ENCODE results near the gene CDK11B. TPM values are rescaled to one million over a fixed set of nuclear protein-coding genes. Genes with fewer than 3 reads are reported as not detected.
A peak's percentile ranks its signal among the peaks of the same experiment; 100 is the strongest.

CDK11B gene
- total RNA-seq, 1 experiment from 2014 or later = 38.6 TPM

DNA sequence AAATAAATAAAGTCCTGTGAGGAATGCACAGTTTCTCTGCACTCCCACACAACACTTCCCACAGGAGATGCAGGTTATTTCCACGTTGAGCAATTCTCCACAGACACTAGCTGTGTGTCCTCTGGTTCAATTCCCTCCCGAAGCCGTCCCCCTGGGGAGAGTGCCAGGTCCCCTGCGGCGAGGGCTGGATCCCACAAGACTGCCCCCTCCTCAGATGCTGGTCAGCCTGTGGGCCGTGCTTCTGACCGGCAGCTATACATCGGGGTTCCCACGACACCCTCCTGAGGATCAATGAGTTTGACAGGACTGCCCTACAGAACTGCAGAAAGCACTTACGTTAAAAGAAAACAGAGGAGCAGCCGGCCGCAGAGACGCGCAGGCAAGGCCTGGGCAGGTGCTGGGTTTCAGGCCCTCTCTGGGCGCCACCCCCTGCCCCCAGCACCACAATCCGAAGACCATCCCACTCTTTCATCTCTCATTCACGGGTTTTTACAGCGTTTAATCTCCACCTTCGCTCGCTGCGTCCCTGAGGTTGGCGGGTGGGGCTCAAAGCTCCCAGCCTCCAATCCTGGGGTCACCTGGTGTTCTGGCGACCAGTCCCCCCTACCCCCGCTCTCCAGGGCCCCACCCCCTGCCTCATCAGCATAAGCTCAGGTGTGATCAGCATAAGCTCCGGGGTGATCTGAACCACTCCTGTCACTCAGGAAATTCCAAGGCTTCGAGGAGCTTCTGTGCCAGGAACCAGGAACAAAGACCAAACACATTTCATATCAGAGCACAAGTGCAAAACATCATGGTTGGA is 24.5 kb upstream of the CDK11B start:
- CTCF ChIA-PET = no interaction called here
- intact Hi-C loops (cut with micrococcal nuclease) = loop anchor here (10.0 kb wide), 1 partner anchor 221 kb away; no protein-coding TSS in a partner anchor
- Histone ChIP-seq H3K9me3 (ENCODE audit: low read length) (no peaks in the 10 kb centered on the region), H3K4me1 (ENCODE audit: insufficient read depth, low read length) (peaks cover 8% of the 10 kb centered on the region), H3F3A (ENCODE audit: low read length, unreplicated experiment) (no peaks in the 10 kb centered on the region), H3K79me2 (ENCODE audit: low read length) (peaks cover 54% of the 10 kb centered on the region), H3K4me3 (ENCODE audit: low read length) (no peak overlapping the region), H3K9ac (ENCODE audit: low read length) (no peak overlapping the region), H3K36me3 (ENCODE audit: low read depth, low read length) (peaks cover 6% of the 10 kb centered on the region; the same call in 1 of the 2 replicates), H4K20me1 (ENCODE audit: low read length) (no peaks in the 10 kb centered on the region), H3K27ac (ENCODE audit: low read length) (no peak overlapping the region), H2AFZ (ENCODE audit: low read length) (no peak overlapping the region), H3K4me2 (ENCODE audit: low read length) (no peak overlapping the region), H3K9me2 (replicated peaks; ENCODE audit: low read length) (no peaks in the 10 kb centered on the region), H3K27me3 (ENCODE audit: low read length) (no peaks in the 10 kb centered on the region)
- no TSS peak for BruUV-seq (replicated peaks)
- POLR2A ChIA-PET (ENCODE audit: unreplicated experiment) = no interaction called here
- ATAC-seq (no peak), DNase-seq (no peak)
- TF ChIP-seq EZH2 (IDR thresholded peaks at IDR 0.05; ENCODE audit: low read length, unreplicated experiment) (no peak), EZH2phosphoT487 (IDR thresholded peaks at IDR 0.05; ENCODE audit: borderline replicate concordance, low read length) (no peak)
- TF ChIP-seq, protein P1, sequence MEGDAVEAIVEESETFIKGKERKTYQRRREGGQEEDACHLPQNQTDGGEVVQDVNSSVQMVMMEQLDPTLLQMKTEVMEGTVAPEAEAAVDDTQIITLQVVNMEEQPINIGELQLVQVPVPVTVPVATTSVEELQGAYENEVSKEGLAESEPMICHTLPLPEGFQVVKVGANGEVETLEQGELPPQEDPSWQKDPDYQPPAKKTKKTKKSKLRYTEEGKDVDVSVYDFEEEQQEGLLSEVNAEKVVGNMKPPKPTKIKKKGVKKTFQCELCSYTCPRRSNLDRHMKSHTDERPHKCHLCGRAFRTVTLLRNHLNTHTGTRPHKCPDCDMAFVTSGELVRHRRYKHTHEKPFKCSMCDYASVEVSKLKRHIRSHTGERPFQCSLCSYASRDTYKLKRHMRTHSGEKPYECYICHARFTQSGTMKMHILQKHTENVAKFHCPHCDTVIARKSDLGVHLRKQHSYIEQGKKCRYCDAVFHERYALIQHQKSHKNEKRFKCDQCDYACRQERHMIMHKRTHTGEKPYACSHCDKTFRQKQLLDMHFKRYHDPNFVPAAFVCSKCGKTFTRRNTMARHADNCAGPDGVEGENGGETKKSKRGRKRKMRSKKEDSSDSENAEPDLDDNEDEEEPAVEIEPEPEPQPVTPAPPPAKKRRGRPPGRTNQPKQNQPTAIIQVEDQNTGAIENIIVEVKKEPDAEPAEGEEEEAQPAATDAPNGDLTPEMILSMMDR (conservative IDR thresholded peaks at IDR 0.05; ENCODE audit: low read depth, low read length) = no peak

DNA sequence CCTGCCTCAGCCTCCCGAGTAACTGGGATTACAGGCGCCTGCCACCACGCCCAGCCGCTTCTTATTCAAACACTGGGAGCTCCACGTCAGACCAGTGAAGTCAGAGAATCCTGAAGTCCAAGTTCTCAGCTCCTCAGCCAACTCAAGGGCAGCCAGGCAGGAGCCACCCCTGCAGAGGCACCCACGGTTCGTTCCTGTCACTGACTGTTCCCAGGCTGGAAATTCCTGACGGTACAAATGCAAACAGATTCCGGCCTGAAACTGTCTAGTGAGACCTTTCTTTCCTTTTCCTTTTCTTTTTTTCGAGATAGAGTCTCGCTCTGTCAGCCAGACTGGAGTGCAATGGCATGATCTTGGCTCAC is 22.1 kb upstream of the CDK11B start:
- H3K9me2 ChIP-seq (replicated peaks; ENCODE audit: low read length) = no peaks in the 10 kb centered on the region
- DNase-seq = peak; percentile 1
- no peak overlapping the region for H3K27ac ChIP-seq (ENCODE audit: low read length)
- intact Hi-C loops (cut with micrococcal nuclease) = loop anchor here (10.0 kb wide), 1 partner anchor 224 kb away; no protein-coding TSS in a partner anchor
- peaks cover 6% of the 10 kb centered on the region; the same call in 1 of the 2 replicates for H3K36me3 ChIP-seq (ENCODE audit: low read depth, low read length)
- POLR2A ChIA-PET (ENCODE audit: unreplicated experiment) = no interaction called here
- no peak overlapping the region for H2AFZ ChIP-seq (ENCODE audit: low read length)
- no TSS peak for BruUV-seq (replicated peaks)
- H3F3A ChIP-seq (ENCODE audit: low read length, unreplicated experiment) = no peaks in the 10 kb centered on the region
- H3K4me2 ChIP-seq (ENCODE audit: low read length) = no peak overlapping the region
- ATAC-seq = no peak
- peaks cover 40% of the 10 kb centered on the region for H3K79me2 ChIP-seq (ENCODE audit: low read length)
- TF ChIP-seq EZH2 (IDR thresholded peaks at IDR 0.05; ENCODE audit: low read length, unreplicated experiment) (no peak), EZH2phosphoT487 (IDR thresholded peaks at IDR 0.05; ENCODE audit: borderline replicate concordance, low read length) (no peak)
- TF ChIP-seq, protein P1 (conservative IDR thresholded peaks at IDR 0.05; ENCODE audit: low read depth, low read length) = no peak
- H3K27me3 ChIP-seq (ENCODE audit: low read length) = no peaks in the 10 kb centered on the region
- H4K20me1 ChIP-seq (ENCODE audit: low read length) = no peaks in the 10 kb centered on the region
- no peak overlapping the region for H3K9ac ChIP-seq (ENCODE audit: low read length)
- CTCF ChIA-PET = no interaction called here
- H3K9me3 ChIP-seq (ENCODE audit: low read length) = no peaks in the 10 kb centered on the region
- no peak overlapping the region for H3K4me3 ChIP-seq (ENCODE audit: low read length)
- H3K4me1 ChIP-seq (ENCODE audit: insufficient read depth, low read length) = no peaks in the 10 kb centered on the region

All from PC-3 (cell line).